Upper lobe of left lung (tissue), 4 donors: ENCODE measurements around the gene DOCK1.

Experiments
- CTCF ChIP-seq, 6 experiments: fragments of 450-650 bp in 4 of 6; fragments of 200-600 bp in 2 of 6; sonication (generic) in 2 of 6; IDR thresholded peaks; one replicate each; pipeline ENCODE4 v1.5.1; 2016 to 2019; ENCODE audit warnings: antibody characterized with exemption in 6 of 6
- POLR2A ChIP-seq, 4 donors: fragments of 450-650 bp; IDR thresholded peaks; one replicate each; pipeline ENCODE4 v1.5.1; 2016 to 2017; ENCODE audit warnings: antibody characterized with exemption in 4 of 4, mild to moderate bottlenecking in 2 of 4
- POLR2AphosphoS5 ChIP-seq, 2 donors: sonication (generic); formaldehyde crosslinking; IDR thresholded peaks; one replicate each; pipeline ENCODE4 v1.5.1; 2017; ENCODE audit warnings: antibody characterized with exemption in 2 of 2

- TF ChIP-seq POLR2A (IDR thresholded peaks at IDR 0.05) = no peak
- no peak for TF ChIP-seq CTCF (IDR thresholded peaks at IDR 0.05)
- no peak for TF ChIP-seq POLR2AphosphoS5 (IDR thresholded peaks at IDR 0.05)
Observed at GRCh38 chr10:126893206-126893605, 12.0 kb upstream of the DOCK1 start.
